DOHH2 (cell line): ENCODE results near the gene MAMDC4.

Source experiments
- H3F3A ChIP-seq: fragments of 200-600 bp; sonication (generic), shearing (Covaris generic); 2 replicates; pipeline ENCODE4 v1.6.0; 2016; ENCODE audit warnings: antibody characterized with exemption, mild to moderate bottlenecking; ENCODE audit not compliant: control insufficient read depth, insufficient read depth
- H3K27ac ChIP-seq: fragments of 200-600 bp; sonication (generic); 2 replicates; pipeline ENCODE4 v1.5.1; 2014; ENCODE audit warnings: low read depth, mild to moderate bottlenecking, low read length, moderate library complexity
- H3K27me3 ChIP-seq: fragments of 200-600 bp; sonication (generic); 2 replicates; pipeline ENCODE4 v1.6.1; 2014; ENCODE audit warnings: mild to moderate bottlenecking, low read length, mixed read lengths; ENCODE audit not compliant: control insufficient read depth
- H3K36me3 ChIP-seq: fragments of 200-600 bp; sonication (generic); 2 replicates; pipeline ENCODE4 v1.6.1; 2014; ENCODE audit warnings: mild to moderate bottlenecking, low read length, moderate library complexity, mixed read lengths; ENCODE audit not compliant: control insufficient read depth
- H3K4me1 ChIP-seq: fragments of 200-600 bp; sonication (generic); 2 replicates; pipeline ENCODE4 v1.6.1; 2014; ENCODE audit warnings: mild to moderate bottlenecking, low read length, mixed read lengths; ENCODE audit not compliant: control insufficient read depth
- H3K4me2 ChIP-seq: fragments of 200-600 bp; sonication (generic); 2 replicates; pipeline ENCODE4 v1.6.0; 2014; ENCODE audit warnings: mild to moderate bottlenecking, low read length, moderate library complexity
- H3K4me3 ChIP-seq: fragments of 200-600 bp; sonication (generic); 2 replicates; pipeline ENCODE4 v1.5.1; 2014; ENCODE audit warnings: mild to moderate bottlenecking, low read length, mixed read lengths
- H3K79me2 ChIP-seq: fragments of 200-600 bp; sonication (generic); 2 replicates; pipeline ENCODE4 v1.6.1; 2014; ENCODE audit warnings: mild to moderate bottlenecking, low read length, mixed read lengths; ENCODE audit not compliant: control insufficient read depth
- H3K9me2 ChIP-seq: fragments of 200-600 bp; sonication (generic); replicated peaks from 2 replicates; pipeline ENCODE4 v1.6.1; 2014; ENCODE audit warnings: mild to moderate bottlenecking, low read length, mixed read lengths; ENCODE audit not compliant: control insufficient read depth
- H3K9me3 ChIP-seq: fragments of 200-600 bp; sonication (generic); 2 replicates; pipeline ENCODE4 v1.6.1; 2014; ENCODE audit warnings: antibody characterized with exemption, low read length, mixed read lengths; ENCODE audit not compliant: control insufficient read depth, insufficient read depth
- H4K20me1 ChIP-seq: fragments of 200-600 bp; sonication (generic); 2 replicates; pipeline ENCODE4 v1.6.0; 2014; ENCODE audit warnings: low read depth, mild to moderate bottlenecking, antibody characterized with exemption, low read length, moderate library complexity; ENCODE audit not compliant: control insufficient read depth, insufficient read depth
- CTCF ChIP-seq: fragments of 200-600 bp; sonication (generic); IDR thresholded peaks from one replicate; pipeline ENCODE4 v1.5.1; 2014; ENCODE audit warnings: antibody characterized with exemption, mild to moderate bottlenecking, low read depth, low read length; ENCODE audit not compliant: poor library complexity, severe bottlenecking
- EZH2phosphoT487 ChIP-seq: fragments of 200-600 bp; sonication (generic); IDR thresholded peaks from 2 replicates; pipeline ENCODE4 v1.6.1; 2017; ENCODE audit warnings: borderline replicate concordance, mild to moderate bottlenecking, antibody characterized with exemption, low read length, moderate library complexity, mixed read lengths

Gene MAMDC4

GRCh38 chr9:136898483-136899100, 46.4 kb downstream of the MAMDC4 start:
- Histone ChIP-seq H3K79me2 (peaks cover 65% of the 10 kb centered on the region), H3K4me2 (no peak overlapping the region), H3F3A (no peaks in the 10 kb centered on the region), H3K9me3 (no peaks in the 10 kb centered on the region), H4K20me1 (no peaks in the 10 kb centered on the region), H3K36me3 (peaks cover 61% of the 10 kb centered on the region), H3K27ac (no peak overlapping the region), H3K4me1 (no peaks in the 10 kb centered on the region), H3K9me2 (no peaks in the 10 kb centered on the region), H3K27me3 (no peaks in the 10 kb centered on the region), H3K4me3 (no peak overlapping the region)
- TF ChIP-seq EZH2phosphoT487: no peak
- no peak for TF ChIP-seq CTCF

- Histone ChIP-seq H3K4me2 (no peak overlapping the region), H3K36me3 (peaks cover 64% of the 10 kb centered on the region), H3K79me2 (peaks cover 60% of the 10 kb centered on the region), H3F3A (no peaks in the 10 kb centered on the region), H3K4me3 (no peak overlapping the region), H3K4me1 (no peaks in the 10 kb centered on the region), H3K27me3 (no peaks in the 10 kb centered on the region), H4K20me1 (no peaks in the 10 kb centered on the region), H3K27ac (no peak overlapping the region), H3K9me2 (no peaks in the 10 kb centered on the region), H3K9me3 (no peaks in the 10 kb centered on the region)
- no peak for TF ChIP-seq EZH2phosphoT487
- TF ChIP-seq CTCF: no peak
These were observed 47.0 kb downstream of the MAMDC4 start for GRCh38 chr9:136899196-136899595.

DNA sequence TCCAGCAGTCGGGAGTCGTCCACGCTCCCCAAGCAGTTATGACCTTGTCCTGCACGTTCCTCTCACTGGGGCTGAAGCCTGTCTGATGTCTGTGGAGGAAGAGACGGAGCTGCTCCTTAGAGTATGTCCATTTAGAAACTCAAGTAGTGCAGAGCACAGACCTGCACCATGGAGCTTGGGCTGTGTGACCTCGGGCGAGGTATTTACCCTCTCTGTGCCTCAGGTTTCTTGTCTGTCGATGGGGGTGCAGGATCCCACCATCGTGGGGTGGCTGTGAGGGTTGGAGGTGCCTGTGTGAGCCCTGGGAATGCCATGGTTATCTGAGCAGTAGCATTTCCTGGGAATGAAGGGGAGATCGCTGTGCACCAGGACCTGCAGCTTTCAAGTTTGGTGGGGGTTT, 48.4 kb downstream of the MAMDC4 start:
- Histone ChIP-seq H4K20me1 (no peaks in the 10 kb centered on the region), H3K4me3 (no peak overlapping the region), H3K9me2 (no peaks in the 10 kb centered on the region), H3K9me3 (no peaks in the 10 kb centered on the region), H3K4me2 (no peak overlapping the region), H3K4me1 (no peaks in the 10 kb centered on the region), H3K79me2 (peaks cover 54% of the 10 kb centered on the region), H3K36me3 (peaks cover 62% of the 10 kb centered on the region), H3F3A (no peaks in the 10 kb centered on the region), H3K27ac (no peak overlapping the region), H3K27me3 (no peaks in the 10 kb centered on the region)
- no peak for TF ChIP-seq EZH2phosphoT487
- no peak for TF ChIP-seq CTCF
